ENCODE data around the gene KLHL29.

DNA sequence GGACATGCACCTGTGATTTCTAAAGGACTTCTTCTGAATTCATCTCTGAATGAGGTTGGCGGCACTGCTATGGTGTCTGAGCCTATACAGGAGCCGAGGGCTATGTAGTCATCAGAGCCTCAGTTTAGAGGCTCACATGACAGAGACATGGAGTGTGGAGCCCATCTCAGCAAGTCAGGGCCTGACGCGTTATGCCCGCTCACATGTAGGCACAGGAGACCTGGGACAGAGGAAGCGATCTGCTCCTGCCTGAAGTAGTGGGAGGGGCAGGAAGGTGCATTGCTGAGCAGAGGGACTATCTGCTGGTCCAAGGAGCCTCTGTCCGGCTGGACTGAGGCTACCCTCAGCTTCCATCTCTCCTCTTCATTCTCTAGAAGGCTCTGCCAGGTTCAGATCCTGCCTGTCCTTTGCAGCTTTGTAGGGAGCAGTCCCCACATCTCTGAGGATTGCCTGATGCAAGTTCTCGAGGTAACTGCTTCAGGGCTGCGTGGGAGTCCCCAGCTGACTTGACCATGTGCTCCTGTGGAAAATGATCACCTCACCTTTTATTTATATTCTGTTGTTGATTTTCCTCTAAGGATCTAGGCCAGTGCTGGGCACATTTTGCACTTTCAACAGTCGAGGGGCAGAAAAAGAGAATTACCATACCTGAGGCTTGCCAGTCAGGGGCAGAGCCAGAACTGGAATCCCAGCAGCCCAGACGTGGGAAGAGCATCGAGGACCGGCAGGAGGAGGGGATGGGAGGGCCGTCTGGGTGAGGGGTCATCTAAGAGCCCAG is 16.6 kb downstream of the KLHL29 start:
- TF ChIP-seq, protein P1, sequence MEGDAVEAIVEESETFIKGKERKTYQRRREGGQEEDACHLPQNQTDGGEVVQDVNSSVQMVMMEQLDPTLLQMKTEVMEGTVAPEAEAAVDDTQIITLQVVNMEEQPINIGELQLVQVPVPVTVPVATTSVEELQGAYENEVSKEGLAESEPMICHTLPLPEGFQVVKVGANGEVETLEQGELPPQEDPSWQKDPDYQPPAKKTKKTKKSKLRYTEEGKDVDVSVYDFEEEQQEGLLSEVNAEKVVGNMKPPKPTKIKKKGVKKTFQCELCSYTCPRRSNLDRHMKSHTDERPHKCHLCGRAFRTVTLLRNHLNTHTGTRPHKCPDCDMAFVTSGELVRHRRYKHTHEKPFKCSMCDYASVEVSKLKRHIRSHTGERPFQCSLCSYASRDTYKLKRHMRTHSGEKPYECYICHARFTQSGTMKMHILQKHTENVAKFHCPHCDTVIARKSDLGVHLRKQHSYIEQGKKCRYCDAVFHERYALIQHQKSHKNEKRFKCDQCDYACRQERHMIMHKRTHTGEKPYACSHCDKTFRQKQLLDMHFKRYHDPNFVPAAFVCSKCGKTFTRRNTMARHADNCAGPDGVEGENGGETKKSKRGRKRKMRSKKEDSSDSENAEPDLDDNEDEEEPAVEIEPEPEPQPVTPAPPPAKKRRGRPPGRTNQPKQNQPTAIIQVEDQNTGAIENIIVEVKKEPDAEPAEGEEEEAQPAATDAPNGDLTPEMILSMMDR (IDR thresholded peaks at IDR 0.05): no peak
- no peak for TF ChIP-seq EZH2 (IDR thresholded peaks at IDR 0.05; ENCODE audit: borderline replicate concordance, insufficient read depth, low read depth, low read length, poor library complexity, severe bottlenecking)

Measured in B cell (primary cell).